Measurements from ENCODE around the gene DNAI4. TPM values are rescaled to one million over a fixed set of nuclear protein-coding genes. Genes with fewer than 3 reads are reported as not detected.

DNAI4 gene
- total RNA-seq, 1 experiment from 2014 or later: 4.9 TPM

DNA sequence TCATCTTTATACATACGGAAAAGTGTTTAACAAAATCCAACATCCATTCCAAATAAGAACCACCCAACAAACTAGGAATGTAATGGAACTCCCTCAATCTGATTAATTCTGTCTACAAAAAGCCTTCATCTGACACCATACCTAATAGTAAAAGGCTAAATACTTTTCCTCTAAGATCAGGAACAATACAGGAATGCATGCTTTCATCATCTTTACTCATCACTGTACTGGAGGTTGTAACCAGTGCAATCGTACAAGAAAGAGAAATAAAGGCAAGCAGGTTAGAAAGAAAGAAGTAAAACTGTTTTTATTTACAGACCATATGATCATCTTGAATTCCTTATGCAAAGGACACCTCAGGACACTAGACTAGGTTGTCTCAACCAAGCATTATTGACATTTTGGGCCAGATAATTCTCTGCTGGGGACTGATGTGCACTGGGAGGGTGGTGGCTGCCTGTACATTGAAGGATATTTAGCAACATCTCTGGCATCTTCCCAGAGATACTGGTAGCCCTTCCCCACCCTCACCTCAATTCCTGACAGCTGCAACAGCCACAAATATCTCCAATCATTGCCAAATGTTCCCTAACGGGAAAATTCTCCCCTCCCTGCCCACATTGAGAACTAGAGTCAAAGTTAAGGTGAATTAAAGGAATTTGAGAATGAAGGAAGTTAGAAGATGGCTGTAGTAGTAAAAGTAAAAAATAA lies 93.0 kb downstream of the DNAI4 start:
- TF ChIP-seq, protein P1, sequence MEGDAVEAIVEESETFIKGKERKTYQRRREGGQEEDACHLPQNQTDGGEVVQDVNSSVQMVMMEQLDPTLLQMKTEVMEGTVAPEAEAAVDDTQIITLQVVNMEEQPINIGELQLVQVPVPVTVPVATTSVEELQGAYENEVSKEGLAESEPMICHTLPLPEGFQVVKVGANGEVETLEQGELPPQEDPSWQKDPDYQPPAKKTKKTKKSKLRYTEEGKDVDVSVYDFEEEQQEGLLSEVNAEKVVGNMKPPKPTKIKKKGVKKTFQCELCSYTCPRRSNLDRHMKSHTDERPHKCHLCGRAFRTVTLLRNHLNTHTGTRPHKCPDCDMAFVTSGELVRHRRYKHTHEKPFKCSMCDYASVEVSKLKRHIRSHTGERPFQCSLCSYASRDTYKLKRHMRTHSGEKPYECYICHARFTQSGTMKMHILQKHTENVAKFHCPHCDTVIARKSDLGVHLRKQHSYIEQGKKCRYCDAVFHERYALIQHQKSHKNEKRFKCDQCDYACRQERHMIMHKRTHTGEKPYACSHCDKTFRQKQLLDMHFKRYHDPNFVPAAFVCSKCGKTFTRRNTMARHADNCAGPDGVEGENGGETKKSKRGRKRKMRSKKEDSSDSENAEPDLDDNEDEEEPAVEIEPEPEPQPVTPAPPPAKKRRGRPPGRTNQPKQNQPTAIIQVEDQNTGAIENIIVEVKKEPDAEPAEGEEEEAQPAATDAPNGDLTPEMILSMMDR (conservative IDR thresholded peaks at IDR 0.05; ENCODE audit: low read depth, low read length): no peak
- TF ChIP-seq EZH2 (IDR thresholded peaks at IDR 0.05; ENCODE audit: borderline replicate concordance, low read depth, low read length, poor library complexity, severe bottlenecking): no peak
- H3K27me3 ChIP-seq (replicated peaks; ENCODE audit: insufficient read depth, low read depth, low read length, poor library complexity): peaks cover 3% of the 10 kb centered on the region
- intact Hi-C loops (cut with micrococcal nuclease; ENCODE audit: unreplicated experiment): no loop called here
- CTCF ChIA-PET: no interaction called here
- H3K27ac ChIP-seq (ENCODE audit: low read depth, low read length, poor library complexity, severe bottlenecking): no peak overlapping the region
- no peak for DNase-seq (ENCODE audit: low spot score)
- POLR2A ChIA-PET (ENCODE audit: low non-redundant PET): no interaction called here
- no peak overlapping the region for H3K4me3 ChIP-seq (ENCODE audit: low read depth, low read length, poor library complexity, severe bottlenecking)
- no TSS peak for BruUV-seq (replicated peaks)
- no peaks in the 10 kb centered on the region for H3K36me3 ChIP-seq (ENCODE audit: insufficient read depth, low read length, poor library complexity, severe bottlenecking)
- no peaks in the 10 kb centered on the region for H3K4me1 ChIP-seq (ENCODE audit: insufficient read depth, low read length, poor library complexity, severe bottlenecking)
- no peaks in the 10 kb centered on the region for H3K9me3 ChIP-seq (ENCODE audit: low read depth, low read length, poor library complexity, severe bottlenecking)

DNA sequence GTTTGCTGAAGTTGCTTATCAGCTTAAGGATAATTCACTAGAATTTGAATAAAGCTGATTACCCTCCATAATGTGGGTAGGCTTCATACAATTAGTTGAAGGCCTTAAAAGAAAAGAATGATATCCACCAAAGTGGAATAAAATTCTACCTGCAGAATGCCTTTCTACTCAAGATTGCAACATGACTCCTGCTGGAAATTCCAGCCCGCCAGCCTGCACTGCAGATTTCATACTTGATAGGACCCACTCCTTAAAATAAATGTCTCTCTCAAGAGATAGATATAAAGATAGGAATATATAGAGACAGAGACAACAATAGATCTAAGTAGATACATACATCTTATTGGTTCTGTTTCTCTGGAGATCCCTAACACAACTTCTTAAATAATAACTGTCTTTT lies 99.9 kb downstream of the DNAI4 start:
- no TSS peak for BruUV-seq (replicated peaks)
- CTCF ChIA-PET: no interaction called here
- H3K4me1 ChIP-seq (ENCODE audit: insufficient read depth, low read length, poor library complexity, severe bottlenecking): no peaks in the 10 kb centered on the region
- POLR2A ChIA-PET (ENCODE audit: low non-redundant PET): interaction anchor here (0.7 kb wide), 1 partner anchor 391 kb away, joined by 13 read pairs; no protein-coding TSS in a partner anchor
- no peak overlapping the region for H3K4me3 ChIP-seq (ENCODE audit: low read depth, low read length, poor library complexity, severe bottlenecking)
- H3K27me3 ChIP-seq (replicated peaks; ENCODE audit: insufficient read depth, low read depth, low read length, poor library complexity): peaks cover 3% of the 10 kb centered on the region
- TF ChIP-seq, protein P1 (conservative IDR thresholded peaks at IDR 0.05; ENCODE audit: low read depth, low read length): no peak
- no peak for TF ChIP-seq EZH2 (IDR thresholded peaks at IDR 0.05; ENCODE audit: borderline replicate concordance, low read depth, low read length, poor library complexity, severe bottlenecking)
- no peak for DNase-seq (ENCODE audit: low spot score)
- intact Hi-C loops (cut with micrococcal nuclease; ENCODE audit: unreplicated experiment): no loop called here
- H3K36me3 ChIP-seq (ENCODE audit: insufficient read depth, low read length, poor library complexity, severe bottlenecking): no peaks in the 10 kb centered on the region
- no peak overlapping the region for H3K27ac ChIP-seq (ENCODE audit: low read depth, low read length, poor library complexity, severe bottlenecking)
- no peaks in the 10 kb centered on the region for H3K9me3 ChIP-seq (ENCODE audit: low read depth, low read length, poor library complexity, severe bottlenecking)

DNA sequence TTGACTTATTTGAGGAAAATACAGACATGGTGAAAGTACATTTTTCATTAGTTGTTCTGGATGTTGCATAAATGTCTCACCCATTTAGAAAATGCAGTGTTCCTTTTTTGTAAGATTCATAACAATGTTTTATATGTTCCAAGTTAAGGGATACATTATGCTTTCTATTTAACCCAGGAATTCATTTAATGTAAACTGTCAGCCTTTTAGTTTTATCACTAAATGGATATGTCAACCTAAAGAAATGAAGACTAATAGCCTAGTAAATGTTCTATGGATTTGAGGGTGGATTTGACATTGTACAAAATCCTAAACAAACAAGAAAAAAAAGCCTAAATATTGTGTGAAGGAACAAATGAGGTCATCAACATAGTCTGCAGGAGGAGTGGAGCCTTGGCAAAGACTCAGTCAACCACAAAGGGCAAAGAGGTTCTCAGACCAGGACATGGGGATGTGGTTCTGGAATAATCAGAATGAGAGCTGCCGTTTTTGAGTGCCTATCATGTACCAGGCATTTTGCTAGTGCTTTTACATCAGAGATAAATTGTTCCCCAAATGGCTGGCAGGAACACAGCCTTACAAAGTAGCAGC lies 114.8 kb downstream of the DNAI4 start:
- DNase-seq (ENCODE audit: low spot score): no peak
- no peak for TF ChIP-seq EZH2 (IDR thresholded peaks at IDR 0.05; ENCODE audit: borderline replicate concordance, low read depth, low read length, poor library complexity, severe bottlenecking)
- TF ChIP-seq, protein P1 (conservative IDR thresholded peaks at IDR 0.05; ENCODE audit: low read depth, low read length): no peak
- Histone ChIP-seq H3K9me3 (ENCODE audit: low read depth, low read length, poor library complexity, severe bottlenecking) (no peaks in the 10 kb centered on the region), H3K27ac (ENCODE audit: low read depth, low read length, poor library complexity, severe bottlenecking) (no peak overlapping the region), H3K27me3 (replicated peaks; ENCODE audit: insufficient read depth, low read depth, low read length, poor library complexity) (no peaks in the 10 kb centered on the region), H3K4me1 (ENCODE audit: insufficient read depth, low read length, poor library complexity, severe bottlenecking) (no peaks in the 10 kb centered on the region), H3K4me3 (ENCODE audit: low read depth, low read length, poor library complexity, severe bottlenecking) (no peak overlapping the region), H3K36me3 (ENCODE audit: insufficient read depth, low read length, poor library complexity, severe bottlenecking) (no peaks in the 10 kb centered on the region)
- CTCF ChIA-PET: no interaction called here
- intact Hi-C loops (cut with micrococcal nuclease; ENCODE audit: unreplicated experiment): no loop called here
- BruUV-seq (replicated peaks): no TSS peak
- POLR2A ChIA-PET (ENCODE audit: low non-redundant PET): no interaction called here
